PC-9 (cell line): Measurements from ENCODE around the gene SEC14L3. TPM values are rescaled to one million over a fixed set of nuclear protein-coding genes. Genes with fewer than 3 reads are reported as not detected.
A peak's percentile ranks its signal among the peaks of the same experiment; 100 is the strongest.

Source experiments
- Bru-seq: library from RNA; stranded (reverse); fragments of 400-500 nt; gene quantifications from one replicate; lab custom pipeline; 2021; lab: Mats Ljungman, UMichigan
- BruChase-seq, 2 experiments: library from RNA; stranded (reverse); fragments of 400-500 nt; gene quantifications; one replicate each; lab custom pipeline; 2021; lab: Mats Ljungman, UMichigan
- BruUV-seq: library from RNA; stranded (reverse); fragments of 400-500 nt; replicated peaks from 2 replicates; lab custom pipeline; 2021; lab: Mats Ljungman, UMichigan
- CTCF ChIA-PET: fragments of 300-600 bp; sonication (Branson Sonifier 250); formaldehyde crosslinking; loops from one replicate; lab custom pipeline; 2022; ENCODE audit warnings: antibody characterized with exemption; lab: Charles Lee
- POLR2A ChIA-PET: fragments of 300-600 bp; sonication (Branson Sonifier 250); formaldehyde crosslinking; loops from one replicate; lab custom pipeline; 2022; ENCODE audit warnings: antibody characterized with exemption; ENCODE audit not compliant: unreplicated experiment; lab: Charles Lee
- DNase-seq, 2 experiments: peaks; one replicate each; pipeline versions ENCODE4 v3.0.0 to v3.0.0-alpha.2; 2015 to 2022; ENCODE audit warnings: mixed read lengths in 1 of 2
- H2AFZ ChIP-seq: fragments of 200-600 bp; sonication (generic); 2 replicates; pipeline ENCODE4 v1.8.1; 2017; ENCODE audit warnings: antibody characterized with exemption
- H3F3A ChIP-seq: fragments of 200-600 bp; sonication (generic); 2 replicates; pipeline ENCODE4 v1.8.1; 2017; ENCODE audit warnings: antibody characterized with exemption, mild to moderate bottlenecking, low read depth; ENCODE audit not compliant: insufficient read depth
- H3K27ac ChIP-seq: fragments of 200-600 bp; sonication (generic); 2 replicates; pipeline ENCODE4 v1.6.1; 2016; ENCODE audit warnings: mixed run types
- H3K27me3 ChIP-seq: fragments of 200-600 bp; sonication (generic); 2 replicates; pipeline ENCODE4 v1.6.1; 2016; ENCODE audit warnings: low read depth, mixed run types; ENCODE audit not compliant: insufficient read depth
- H3K36me3 ChIP-seq: fragments of 200-600 bp; sonication (generic); 2 replicates; pipeline ENCODE4 v1.6.1; 2016; ENCODE audit warnings: low read depth, mixed run types
- H3K4me1 ChIP-seq: fragments of 200-600 bp; sonication (generic); replicated peaks from 2 replicates; pipeline ENCODE4 v1.6.1; 2016; ENCODE audit warnings: mixed run types; ENCODE audit not compliant: insufficient read depth
- H3K4me2 ChIP-seq: fragments of 200-600 bp; sonication (generic); 2 replicates; pipeline ENCODE4 v1.6.1; 2017; ENCODE audit warnings: mixed run types
- H3K4me3 ChIP-seq: fragments of 200-600 bp; sonication (generic); 2 replicates; pipeline ENCODE4 v1.6.1; 2016; ENCODE audit warnings: mixed run types
- H3K79me2 ChIP-seq: fragments of 200-600 bp; sonication (generic); 2 replicates; pipeline ENCODE4 v1.6.1; 2017; ENCODE audit warnings: low read depth, mixed run types
- H3K9me2 ChIP-seq: fragments of 200-600 bp; sonication (generic); 2 replicates; pipeline ENCODE4 v1.8.1; 2017; ENCODE audit warnings: mild to moderate bottlenecking; ENCODE audit not compliant: insufficient read depth
- H3K9me3 ChIP-seq: fragments of 200-600 bp; sonication (generic); 2 replicates; pipeline ENCODE4 v1.8.1; 2016; ENCODE audit warnings: low read depth; ENCODE audit not compliant: insufficient read depth
- H4K20me1 ChIP-seq: fragments of 200-600 bp; sonication (generic); 2 replicates; pipeline ENCODE4 v1.8.1; 2017; ENCODE audit not compliant: insufficient read depth
- EZH2 ChIP-seq: fragments of 200-600 bp; sonication (generic); IDR thresholded peaks from 2 replicates; pipeline ENCODE4 v1.8.0; 2017; ENCODE audit warnings: antibody characterized with exemption, low read depth
- intact Hi-C: fragments of 100-400 bp; cut with micrococcal nuclease; formaldehyde crosslinking; loops from one replicate; pipeline ENCODE4 v1.10.0; 2022; ENCODE audit not compliant: unreplicated experiment
- long read RNA-seq: library from polyadenylated mRNA; stranded (forward); transcript quantifications from one replicate; pipeline ENCODE4 v2.0.0, GENCODE V29; 2022
- total RNA-seq: library from RNA; stranded (reverse); gene quantifications from 2 replicates; pipeline ENCODE4 v1.2.3, GENCODE V29; 2021
- TF ChIP-seq, protein P1 (sequence below): fragments of 200-600 bp; sonication (generic); conservative IDR thresholded peaks from 2 replicates; pipeline ENCODE4 v1.6.1; 2017; ENCODE audit warnings: mixed run types, antibody characterized with exemption, mild to moderate bottlenecking, moderate library complexity

SEC14L3 gene
- total RNA-seq = not detected in 2 replicates
- not detected for Bru-seq, nascent RNA
- percentile 9 among the genes with signal in this experiment for BruChase-seq, experiment 1, labeled RNA remaining after a 2-hour chase
- BruChase-seq, experiment 2, labeled RNA remaining after a 6-hour chase = not detected
- long read RNA-seq = 0 reads

GRCh38 chr22:30471616-30472318, at the start of gene SEC14L3:
Gene SEC14L3, minus strand, starts transcription at chr22:30472017. Its CDS starts 59 bp downstream, at chr22:30471958.
- no peaks in the 10 kb centered on the region for H3K4me1 ChIP-seq
- H3K9me2 ChIP-seq = no peaks in the 10 kb centered on the region
- H3K36me3 ChIP-seq = no peaks in the 10 kb centered on the region
- no peaks in the 10 kb centered on the region; the same call in 1 of the 2 replicates for H3K9me3 ChIP-seq
- no peak for TF ChIP-seq EZH2
- TF ChIP-seq, protein P1, sequence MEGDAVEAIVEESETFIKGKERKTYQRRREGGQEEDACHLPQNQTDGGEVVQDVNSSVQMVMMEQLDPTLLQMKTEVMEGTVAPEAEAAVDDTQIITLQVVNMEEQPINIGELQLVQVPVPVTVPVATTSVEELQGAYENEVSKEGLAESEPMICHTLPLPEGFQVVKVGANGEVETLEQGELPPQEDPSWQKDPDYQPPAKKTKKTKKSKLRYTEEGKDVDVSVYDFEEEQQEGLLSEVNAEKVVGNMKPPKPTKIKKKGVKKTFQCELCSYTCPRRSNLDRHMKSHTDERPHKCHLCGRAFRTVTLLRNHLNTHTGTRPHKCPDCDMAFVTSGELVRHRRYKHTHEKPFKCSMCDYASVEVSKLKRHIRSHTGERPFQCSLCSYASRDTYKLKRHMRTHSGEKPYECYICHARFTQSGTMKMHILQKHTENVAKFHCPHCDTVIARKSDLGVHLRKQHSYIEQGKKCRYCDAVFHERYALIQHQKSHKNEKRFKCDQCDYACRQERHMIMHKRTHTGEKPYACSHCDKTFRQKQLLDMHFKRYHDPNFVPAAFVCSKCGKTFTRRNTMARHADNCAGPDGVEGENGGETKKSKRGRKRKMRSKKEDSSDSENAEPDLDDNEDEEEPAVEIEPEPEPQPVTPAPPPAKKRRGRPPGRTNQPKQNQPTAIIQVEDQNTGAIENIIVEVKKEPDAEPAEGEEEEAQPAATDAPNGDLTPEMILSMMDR = no peak
- H2AFZ ChIP-seq = no peak within 1 kb of the TSS
- no peak within 1 kb of the TSS for H3K4me3 ChIP-seq
- H4K20me1 ChIP-seq = no peaks in the 10 kb centered on the region
- peaks cover 40% of the 10 kb centered on the region for H3K27me3 ChIP-seq
- DNase-seq = no peak
- ChIA-PET CTCF (no interaction called here), POLR2A (no interaction called here)
- intact Hi-C loops = no loop called here
- no peaks in the 10 kb centered on the region for H3F3A ChIP-seq
- no peaks in the 10 kb centered on the region for H3K79me2 ChIP-seq
- BruUV-seq = no TSS peak
- no peak within 1 kb of the TSS for H3K27ac ChIP-seq
- H3K4me2 ChIP-seq = no peak within 1 kb of the TSS

GRCh38 chr22:30519842-30520425, 48.1 kb upstream of the SEC14L3 start:
- no peaks in the 10 kb centered on the region for H3K79me2 ChIP-seq
- no peak overlapping the region for H2AFZ ChIP-seq
- no peaks in the 10 kb centered on the region for H3F3A ChIP-seq
- H3K9me3 ChIP-seq = no peaks in the 10 kb centered on the region
- ChIA-PET POLR2A (no interaction called here), CTCF (no interaction called here)
- H3K27ac ChIP-seq = no peak overlapping the region
- DNase-seq = no peak
- peaks cover 11% of the 10 kb centered on the region; the same call in 1 of the 2 replicates for H3K27me3 ChIP-seq
- H3K4me1 ChIP-seq = 0 out of 2 replicates have a peak, but pooled peaks cover 4% of the 10 kb centered on the region
- BruUV-seq = no TSS peak
- no peaks in the 10 kb centered on the region for H4K20me1 ChIP-seq
- H3K9me2 ChIP-seq = no peaks in the 10 kb centered on the region
- TF ChIP-seq EZH2 = no peak
- TF ChIP-seq, protein P1 = no peak
- H3K4me3 ChIP-seq = no peak overlapping the region
- intact Hi-C loops = no loop called here
- no peak overlapping the region for H3K4me2 ChIP-seq
- H3K36me3 ChIP-seq = no peaks in the 10 kb centered on the region

GRCh38 chr22:30516731-30517130, 44.9 kb upstream of the SEC14L3 start:
- Histone ChIP-seq H3K9me3 (no peaks in the 10 kb centered on the region), H3K27me3 (no peaks in the 10 kb centered on the region), H3K9me2 (no peaks in the 10 kb centered on the region), H2AFZ (no peak overlapping the region), H3K4me3 (no peak overlapping the region), H3K36me3 (no peaks in the 10 kb centered on the region), H3F3A (no peaks in the 10 kb centered on the region), H3K27ac (no peak overlapping the region), H3K4me1 (0 out of 2 replicates have a peak, but pooled peaks cover 4% of the 10 kb centered on the region), H3K79me2 (no peaks in the 10 kb centered on the region), H4K20me1 (no peaks in the 10 kb centered on the region), H3K4me2 (no peak overlapping the region)
- DNase-seq = no peak
- CTCF ChIA-PET = no interaction called here
- POLR2A ChIA-PET = no interaction called here
- TF ChIP-seq, protein P1 = no peak
- no peak for TF ChIP-seq EZH2
- BruUV-seq = no TSS peak
- intact Hi-C loops = no loop called here
